GM21423 (cell line): Measurements from ENCODE around the gene ZNF853.

Experiments used
- ATAC-seq: cut with Tn5 transposase; IDR thresholded peaks from one replicate; pipeline ENCODE4 v1.9.1; 2021; ENCODE audit warnings: mild to moderate bottlenecking, moderate library complexity; ENCODE audit not compliant: unreplicated experiment

ZNF853 gene

GRCh38 chr7:6604458-6604857 lies 11.0 kb upstream of the ZNF853 start:
- ATAC-seq: no peak

GRCh38 chr7:6606866-6607583 lies 8.4 kb upstream of the ZNF853 start:
- no peak for ATAC-seq

GRCh38 chr7:6607651-6608051 lies 7.8 kb upstream of the ZNF853 start:
- ATAC-seq: no peak

DNA sequence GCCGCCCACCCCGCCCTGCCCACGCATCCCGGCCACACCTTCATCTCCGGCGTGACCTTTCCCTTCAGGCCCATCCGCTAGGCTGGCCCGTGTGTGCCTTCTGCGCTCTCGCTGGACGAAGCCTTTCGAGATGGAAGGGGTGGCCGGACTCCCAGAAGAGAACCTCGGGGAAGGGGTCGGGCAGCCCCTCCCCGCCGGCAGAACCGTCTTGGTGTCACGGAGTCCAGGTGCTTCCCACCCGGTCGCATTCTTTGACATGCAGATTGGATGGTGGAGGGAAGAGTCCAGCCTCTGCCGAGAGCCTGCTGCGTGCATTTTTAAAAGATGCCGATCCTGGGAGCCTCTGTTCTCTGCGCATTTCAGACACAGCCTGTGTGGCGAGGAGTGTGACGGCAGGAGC lies 7.3 kb upstream of the ZNF853 start:
- ATAC-seq: no peak

DNA sequence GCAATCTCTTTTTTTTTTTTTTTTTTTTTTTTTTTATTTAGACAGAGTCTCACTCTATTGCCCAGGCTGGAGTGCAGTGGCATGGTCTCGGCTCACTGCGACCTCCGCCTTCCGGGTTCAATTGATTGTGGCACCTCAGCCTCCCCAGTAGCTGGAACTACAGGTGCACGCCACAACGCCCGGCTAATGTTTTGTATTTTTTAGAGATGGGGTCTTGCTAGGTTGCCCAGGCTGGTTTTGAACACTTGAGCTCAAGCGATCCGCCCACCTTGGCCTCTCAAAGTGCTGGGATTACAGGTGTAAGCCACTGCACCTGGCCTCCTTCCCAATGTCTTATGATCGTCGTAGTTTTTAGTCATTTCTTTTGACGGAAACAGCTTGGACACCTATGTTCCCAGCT lies 6.6 kb upstream of the ZNF853 start:
- ATAC-seq: no peak

DNA sequence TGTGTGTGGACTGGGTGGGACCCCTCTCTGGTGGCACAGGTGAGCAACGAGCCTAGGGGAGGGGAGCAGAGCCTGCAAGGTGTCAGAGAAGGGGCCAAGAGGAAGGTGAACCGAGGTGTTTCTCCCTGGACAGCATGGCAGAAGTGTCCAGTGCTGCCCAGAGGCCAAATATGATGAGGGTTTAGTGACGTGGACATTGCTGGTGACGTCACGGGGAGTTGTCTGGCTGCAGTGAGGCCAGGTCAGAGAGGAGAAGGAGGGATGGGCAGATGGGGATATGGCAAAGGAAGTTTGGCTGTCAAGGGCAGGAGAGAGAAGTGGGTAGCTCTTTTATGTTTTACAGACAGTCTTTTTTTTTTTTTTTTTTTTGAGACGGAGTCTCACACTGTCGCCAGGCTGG lies 2.6 kb upstream of the ZNF853 start:
- ATAC-seq: no peak

GRCh38 chr7:6613706-6614105 lies 1.7 kb upstream of the ZNF853 start:
- no peak for ATAC-seq

DNA sequence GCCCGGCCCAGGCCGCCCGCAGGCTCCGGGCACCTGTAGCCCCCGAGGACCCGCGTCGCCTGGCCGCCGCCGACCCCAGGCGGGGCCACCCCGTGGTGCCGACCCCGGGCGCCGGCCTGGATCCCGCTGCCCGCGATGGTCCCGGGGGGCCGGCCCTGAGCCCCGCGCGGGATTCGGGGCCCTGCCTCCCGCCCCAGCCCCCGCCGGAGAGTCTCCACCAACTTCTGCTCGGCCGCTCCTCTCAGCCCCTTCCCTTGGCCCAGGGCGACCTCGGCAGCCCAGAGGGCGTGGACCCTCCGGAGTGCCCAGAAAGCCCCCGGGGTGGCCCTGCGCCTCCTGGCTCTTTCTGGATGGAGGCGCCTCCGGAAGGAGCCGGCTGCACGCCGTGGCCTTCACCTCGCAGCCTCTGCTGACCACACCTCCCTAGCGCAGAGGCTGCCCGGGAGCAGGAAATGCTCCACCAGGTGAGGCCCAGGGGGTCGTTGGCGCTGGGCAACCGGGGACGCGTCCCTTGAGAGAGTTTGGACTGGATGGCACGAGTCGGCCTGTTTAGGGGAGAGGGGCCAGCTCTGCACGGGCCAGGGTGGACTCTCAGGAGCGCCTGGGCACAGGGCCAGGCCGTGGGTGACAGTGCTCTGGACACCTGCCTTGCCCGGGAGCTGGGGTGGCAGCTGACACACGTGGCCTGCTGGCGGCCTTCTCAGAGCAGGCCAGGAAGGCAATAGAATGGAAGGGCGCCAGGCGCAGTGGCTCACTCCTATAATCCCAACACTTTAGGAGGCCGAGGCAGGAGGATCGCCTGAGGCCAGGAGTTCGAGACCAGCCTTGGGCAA lies 529 bp downstream of the ZNF853 start:
- no peak for ATAC-seq

GRCh38 chr7:6616854-6617643 lies 1.6 kb downstream of the ZNF853 start:
- ATAC-seq: no peak

DNA sequence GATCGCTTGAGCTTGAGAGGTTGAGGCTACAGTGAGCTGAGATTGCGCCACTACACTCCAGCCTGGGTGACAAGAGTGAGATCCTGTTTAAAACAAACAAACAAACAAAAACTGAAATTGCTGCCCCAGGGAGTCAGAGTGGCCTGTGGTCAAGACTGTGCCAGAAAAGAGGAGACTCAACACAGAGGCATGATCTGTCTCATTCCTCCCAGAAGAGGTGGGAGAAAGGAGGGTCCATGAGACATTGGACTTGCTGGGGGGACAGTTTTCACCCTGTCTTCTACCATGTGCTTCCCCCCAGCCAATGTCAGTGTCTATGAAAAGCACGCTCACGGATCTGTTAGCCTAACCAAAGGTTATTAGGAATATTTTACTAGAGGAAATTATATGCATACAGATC lies 3.2 kb downstream of the ZNF853 start:
- no peak for ATAC-seq

DNA sequence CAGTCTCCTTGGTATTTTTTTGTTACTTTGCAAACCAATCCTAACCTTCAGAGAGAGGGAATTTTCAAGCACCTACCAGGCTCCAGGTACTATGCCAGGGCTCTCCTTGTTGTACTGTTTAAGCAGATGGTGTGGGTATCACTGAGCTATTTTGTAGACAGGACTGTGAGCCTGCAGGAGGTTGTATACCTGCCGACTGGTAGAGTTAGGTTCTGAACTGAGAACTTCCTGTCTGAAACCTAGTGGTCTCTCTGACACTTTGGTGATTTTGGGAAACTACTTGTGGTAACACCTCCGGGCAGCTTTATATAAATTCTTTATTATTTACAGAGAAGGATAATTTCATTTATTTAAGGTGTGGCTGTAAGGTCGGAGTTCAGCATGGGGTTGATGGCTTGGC lies 4.6 kb downstream of the ZNF853 start:
- no peak for ATAC-seq

DNA sequence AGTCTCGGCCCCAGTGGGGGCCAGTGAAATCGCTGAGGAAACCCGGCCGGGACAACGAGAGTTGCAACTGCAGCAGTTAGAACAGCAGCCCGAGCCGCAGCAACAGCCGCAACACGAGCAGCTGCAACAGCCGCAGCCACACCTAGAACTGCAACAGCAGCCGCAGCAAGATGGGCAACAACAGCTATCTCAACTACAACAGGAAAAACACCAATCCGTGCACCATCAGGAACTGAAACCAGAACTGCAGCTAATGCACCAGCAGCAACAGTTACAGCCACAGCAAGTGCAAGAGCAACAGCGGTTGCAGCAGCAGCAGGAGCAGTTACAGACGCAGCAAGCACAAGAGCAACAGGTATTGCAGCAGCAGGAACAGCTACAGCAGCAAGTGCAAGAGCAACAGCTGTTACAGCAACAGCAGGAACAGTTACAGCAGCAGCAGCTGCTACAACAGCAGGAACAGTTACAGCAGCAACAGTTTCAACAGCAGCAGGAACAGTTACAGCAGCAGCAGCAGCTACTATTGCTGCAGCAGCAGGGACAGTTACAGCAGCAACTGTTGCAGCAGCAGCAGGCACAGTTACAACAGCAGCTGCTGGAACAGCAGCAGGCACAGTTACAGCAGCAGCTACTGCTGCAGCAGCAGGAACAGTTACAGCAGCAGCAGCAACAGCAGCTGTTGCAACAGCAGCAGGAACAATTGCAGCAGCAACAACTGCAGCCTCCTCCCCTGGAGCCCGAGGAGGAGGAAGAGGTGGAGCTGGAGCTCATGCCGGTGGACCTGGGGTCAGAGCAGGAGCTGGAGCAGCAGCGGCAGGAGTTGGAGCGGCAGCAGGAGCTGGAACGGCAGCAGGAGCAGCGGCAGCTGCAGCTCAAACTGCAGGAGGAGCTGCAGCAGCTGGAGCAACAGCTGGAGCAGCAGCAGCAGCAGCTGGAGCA lies 6.1 kb downstream of the ZNF853 start:
- no peak for ATAC-seq

DNA sequence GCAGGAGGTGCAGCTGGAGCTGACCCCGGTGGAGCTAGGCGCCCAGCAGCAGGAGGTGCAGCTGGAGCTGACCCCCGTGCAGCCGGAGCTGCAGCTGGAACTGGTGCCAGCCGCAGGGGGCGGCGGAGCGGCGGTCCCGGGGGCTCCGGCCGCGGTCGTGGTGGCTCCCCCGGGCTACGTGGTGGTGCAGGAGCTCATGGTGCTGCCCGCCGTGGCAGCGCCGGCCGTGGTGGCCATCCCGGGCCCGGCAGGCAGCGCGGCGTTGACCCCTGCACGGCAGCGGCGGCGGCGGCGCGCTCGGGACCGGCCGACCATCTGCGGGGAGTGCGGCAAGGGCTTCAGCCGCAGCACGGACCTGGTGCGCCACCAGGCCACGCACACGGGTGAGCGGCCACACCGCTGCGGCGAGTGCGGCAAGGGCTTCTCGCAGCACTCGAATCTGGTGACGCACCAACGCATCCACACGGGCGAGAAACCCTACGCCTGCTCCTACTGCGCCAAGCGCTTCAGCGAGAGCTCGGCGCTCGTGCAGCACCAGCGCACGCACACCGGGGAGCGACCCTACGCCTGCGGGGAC lies 6.8 kb downstream of the ZNF853 start:
- no peak for ATAC-seq

DNA sequence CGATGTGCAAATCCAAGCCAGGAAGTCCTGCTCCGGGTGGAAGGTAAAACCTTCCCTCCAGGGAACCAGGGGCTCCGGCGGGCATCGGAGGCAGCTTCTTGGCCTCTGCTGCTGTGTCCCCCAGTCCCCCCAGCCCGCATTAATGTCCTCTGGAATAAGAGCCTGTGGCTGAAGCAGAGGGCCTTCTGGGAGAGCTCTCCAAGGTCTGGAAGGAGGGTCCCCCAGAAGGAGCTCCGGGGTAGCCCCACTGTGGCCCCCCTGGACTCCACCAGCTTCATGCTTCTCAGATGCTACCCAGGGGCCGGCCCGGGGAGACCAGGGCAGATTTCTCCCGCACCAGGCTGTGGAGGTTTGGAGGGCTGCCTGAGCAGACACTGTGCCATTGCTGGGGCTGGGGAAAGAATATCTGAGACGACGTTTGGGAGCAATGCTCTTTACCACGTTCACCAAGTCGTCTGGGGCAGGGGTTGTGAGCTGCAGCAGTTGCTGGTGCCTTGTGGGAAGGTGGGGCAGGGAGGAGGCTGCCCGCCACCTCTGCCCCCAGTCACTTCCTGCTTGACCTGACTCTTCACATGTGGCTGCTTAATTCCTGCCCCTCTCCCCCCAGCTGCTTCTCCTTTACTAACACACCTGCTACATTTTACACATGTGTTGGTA lies 8.3 kb downstream of the ZNF853 start:
- ATAC-seq: no peak

DNA sequence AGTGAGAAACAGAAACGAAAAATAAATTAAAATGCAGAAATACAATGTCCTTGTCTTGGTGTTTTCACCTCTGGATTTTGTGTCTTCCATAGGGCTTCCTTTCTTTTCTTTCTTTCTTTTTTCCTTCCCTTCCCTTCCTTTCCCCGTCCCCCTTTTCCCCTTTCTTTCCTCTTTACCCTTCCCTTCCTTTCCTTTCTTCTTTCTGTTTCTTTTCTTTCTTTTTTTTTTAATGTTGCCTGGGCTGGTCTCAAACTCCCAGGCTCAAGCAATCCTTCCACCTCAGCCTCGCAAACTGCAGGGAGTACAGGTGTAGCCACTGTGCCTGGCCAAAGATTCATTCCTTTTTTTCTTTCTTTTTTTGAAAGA lies 8.8 kb downstream of the ZNF853 start:
- no peak for ATAC-seq

GRCh38 chr7:6628045-6628444 lies 12.6 kb downstream of the ZNF853 start:
- ATAC-seq: no peak

- ATAC-seq: no peak
These were observed 14.8 kb downstream of the ZNF853 start for GRCh38 chr7:6630007-6630849.

GRCh38 chr7:6631605-6632004 lies 16.2 kb downstream of the ZNF853 start:
- ATAC-seq: no peak

DNA sequence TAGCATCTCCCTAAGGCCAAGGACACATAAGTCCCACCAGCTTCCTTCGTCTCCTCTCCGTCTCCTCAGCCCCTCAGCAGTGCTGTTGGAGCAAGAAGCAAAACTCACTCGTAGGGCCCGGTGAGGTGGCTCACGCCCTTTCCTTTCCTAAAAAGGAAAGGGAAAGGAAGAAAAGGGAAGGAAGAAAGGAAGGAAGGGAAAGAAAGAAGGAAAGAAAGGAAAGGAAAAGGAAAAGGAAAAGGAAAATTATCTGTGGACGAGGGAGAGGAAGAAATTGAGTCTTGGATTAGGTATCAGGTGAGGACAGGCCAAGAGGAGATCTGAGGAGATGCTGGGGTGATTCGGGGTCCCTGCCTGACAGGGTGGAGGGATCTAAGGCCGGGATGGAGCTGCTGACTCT lies 18.6 kb downstream of the ZNF853 start:
- no peak for ATAC-seq
